Measurements from ENCODE around the gene GALNT18. TPM values are rescaled to one million over a fixed set of nuclear protein-coding genes. Genes with fewer than 3 reads are reported as not detected.

GALNT18 gene
- total and polyA plus RNA-seq, 4 donors = 2.1 to 11.0 (median 3.8) TPM

GRCh38 chr11:11513422-11513821, 108.4 kb downstream of the GALNT18 start:
- H3K9ac ChIP-seq (ENCODE audit: low read depth in 1 of 2, low read length in 2 of 2) = no peak overlapping the region
- TF ChIP-seq FOXA1 (IDR thresholded peaks at IDR 0.05) (no peak), EGR1 (IDR thresholded peaks at IDR 0.05; ENCODE audit: low read depth in 2 of 2) (no peak), RXRA (IDR thresholded peaks at IDR 0.05) (no peak), TAF1 (conservative IDR thresholded peaks at IDR 0.05) (no peak), ZBTB33 (IDR thresholded peaks at IDR 0.05) (no peak), CTCF (IDR thresholded peaks at IDR 0.05; ENCODE audit: low read depth, low read length, missing input control) (no peak), NR2F2 (IDR thresholded peaks at IDR 0.05) (no peak), MAX (IDR thresholded peaks at IDR 0.05) (no peak), GABPA (IDR thresholded peaks at IDR 0.05 in 1 of 2, conservative IDR thresholded peaks at IDR 0.05 in 1 of 2) (no peak), YY1 (IDR thresholded peaks at IDR 0.05) (no peak), SP1 (IDR thresholded peaks at IDR 0.05) (no peak), JUND (IDR thresholded peaks at IDR 0.05) (no peak), HNF4A (conservative IDR thresholded peaks at IDR 0.05) (no peak), ATF3 (IDR thresholded peaks at IDR 0.05) (no peak), REST (IDR thresholded peaks at IDR 0.05) (no peak), RAD21 (IDR thresholded peaks at IDR 0.05) (no peak), HNF4G (IDR thresholded peaks at IDR 0.05) (no peak), FOXA2 (IDR thresholded peaks at IDR 0.05) (no peak)
- H3K36me3 ChIP-seq (ENCODE audit: control insufficient read depth in 4 of 4, insufficient read depth in 3 of 4, low read depth in 1 of 4, low read length in 3 of 4) = no peaks in the 10 kb centered on the region
- no peak for DNase-seq (ENCODE audit: low spot score)
- no peaks in the 10 kb centered on the region for H3K27me3 ChIP-seq (ENCODE audit: control insufficient read depth in 4 of 4, insufficient read depth in 4 of 4, low read length in 3 of 4)
- H3K9me3 ChIP-seq (ENCODE audit: control insufficient read depth in 4 of 4, low read length in 3 of 4) = no peaks in the 10 kb centered on the region
- H3K27ac ChIP-seq (ENCODE audit: low read depth in 1 of 2, low read length in 2 of 2) = no peak overlapping the region
- H3K4me1 ChIP-seq (ENCODE audit: control insufficient read depth in 4 of 4, insufficient read depth in 4 of 4, low read length in 3 of 4) = no peaks in the 10 kb centered on the region
- H3K4me3 ChIP-seq (ENCODE audit: low read depth in 1 of 3, low read length in 3 of 3) = no peak overlapping the region
- whole genome bisulfite sequencing = 80% methylated on average over 3 of the region's 3 CpGs

All from liver (tissue), 9 donors.